Fibroblast of pulmonary artery (primary cell): ENCODE results near the gene AUTS2.

Experiments used
- DNase-seq: peaks from one replicate; pipeline ENCODE4 v3.0.0-alpha.2; 2010; ENCODE audit warnings: low read depth
- H3K4me3 ChIP-seq: replicated peaks from 2 replicates; pipeline ENCODE4 v1.5.1; 2011; ENCODE audit warnings: low read depth, mild to moderate bottlenecking, control low read depth, low read length, moderate library complexity
- TF ChIP-seq, protein P1 (sequence below): IDR thresholded peaks from 2 replicates; pipeline ENCODE4 v1.5.1; 2011; ENCODE audit warnings: mild to moderate bottlenecking, control low read depth, low read length, inconsistent platforms; ENCODE audit errors: missing control alignments

The AUTS2 gene

DNA sequence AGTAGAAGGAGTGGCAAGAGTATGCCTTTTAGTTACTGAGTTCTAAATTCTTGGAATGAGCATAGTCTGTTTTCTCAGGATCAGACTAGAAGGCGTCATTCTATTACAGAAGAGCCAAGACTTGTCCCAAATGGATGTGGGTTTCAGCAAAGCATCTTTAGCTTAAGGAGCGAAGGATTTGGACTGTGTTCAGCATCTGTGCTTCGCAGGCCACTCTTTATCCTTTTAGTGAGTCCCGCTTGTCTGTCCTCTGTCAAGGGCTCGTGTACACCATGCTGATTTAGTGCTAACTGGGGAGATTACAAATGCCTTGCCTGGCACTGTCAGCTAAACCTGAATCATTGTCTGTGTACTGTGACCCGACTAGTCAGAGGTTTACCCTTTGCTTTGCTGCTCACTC, 465.7 kb downstream of the AUTS2 start:
- TF ChIP-seq, protein P1, sequence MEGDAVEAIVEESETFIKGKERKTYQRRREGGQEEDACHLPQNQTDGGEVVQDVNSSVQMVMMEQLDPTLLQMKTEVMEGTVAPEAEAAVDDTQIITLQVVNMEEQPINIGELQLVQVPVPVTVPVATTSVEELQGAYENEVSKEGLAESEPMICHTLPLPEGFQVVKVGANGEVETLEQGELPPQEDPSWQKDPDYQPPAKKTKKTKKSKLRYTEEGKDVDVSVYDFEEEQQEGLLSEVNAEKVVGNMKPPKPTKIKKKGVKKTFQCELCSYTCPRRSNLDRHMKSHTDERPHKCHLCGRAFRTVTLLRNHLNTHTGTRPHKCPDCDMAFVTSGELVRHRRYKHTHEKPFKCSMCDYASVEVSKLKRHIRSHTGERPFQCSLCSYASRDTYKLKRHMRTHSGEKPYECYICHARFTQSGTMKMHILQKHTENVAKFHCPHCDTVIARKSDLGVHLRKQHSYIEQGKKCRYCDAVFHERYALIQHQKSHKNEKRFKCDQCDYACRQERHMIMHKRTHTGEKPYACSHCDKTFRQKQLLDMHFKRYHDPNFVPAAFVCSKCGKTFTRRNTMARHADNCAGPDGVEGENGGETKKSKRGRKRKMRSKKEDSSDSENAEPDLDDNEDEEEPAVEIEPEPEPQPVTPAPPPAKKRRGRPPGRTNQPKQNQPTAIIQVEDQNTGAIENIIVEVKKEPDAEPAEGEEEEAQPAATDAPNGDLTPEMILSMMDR, result no peak
- H3K4me3 ChIP-seq, result no peak overlapping the region
- DNase-seq, result no peak

DNA sequence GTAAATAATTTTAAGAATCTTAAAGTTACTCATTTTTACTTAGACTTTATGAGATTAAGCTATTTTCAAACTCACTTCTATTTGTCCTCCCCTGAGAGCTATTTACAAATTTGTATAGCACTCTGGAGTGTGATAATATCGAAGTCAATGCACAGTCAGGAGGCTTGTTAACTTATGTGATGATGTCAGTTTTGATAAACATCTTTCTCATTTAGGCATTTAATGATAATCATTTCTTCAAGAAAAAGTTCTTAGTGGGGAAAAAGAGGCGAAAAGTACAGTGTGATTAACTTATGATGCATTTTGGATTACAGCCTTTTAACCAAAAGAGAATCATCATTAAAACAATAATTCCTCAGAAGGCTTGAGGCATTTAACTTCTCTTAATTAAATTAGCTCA, 468.6 kb downstream of the AUTS2 start:
- H3K4me3 ChIP-seq, result no peak overlapping the region
- TF ChIP-seq, protein P1, result no peak
- DNase-seq, result no peak

DNA sequence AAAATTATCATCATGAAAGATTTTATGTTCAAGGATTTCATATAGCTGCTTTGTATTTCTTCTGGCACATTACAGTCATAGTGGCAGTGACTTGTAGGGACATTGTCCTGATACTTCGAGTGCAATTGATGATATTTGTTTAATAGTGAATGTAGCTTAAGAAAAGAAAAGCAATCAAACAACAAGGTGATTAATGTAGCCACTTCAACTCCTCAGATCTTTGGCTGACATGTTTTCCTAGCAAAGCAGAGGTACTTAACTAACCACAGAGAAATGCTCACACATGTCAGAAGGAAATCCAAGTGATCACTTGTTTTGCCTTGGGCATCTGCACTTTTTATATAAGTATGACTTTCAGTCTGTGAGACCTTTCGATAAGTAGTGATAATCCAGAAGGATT, 470.3 kb downstream of the AUTS2 start:
- TF ChIP-seq, protein P1, result no peak
- no peak for DNase-seq
- no peak overlapping the region for H3K4me3 ChIP-seq

DNA sequence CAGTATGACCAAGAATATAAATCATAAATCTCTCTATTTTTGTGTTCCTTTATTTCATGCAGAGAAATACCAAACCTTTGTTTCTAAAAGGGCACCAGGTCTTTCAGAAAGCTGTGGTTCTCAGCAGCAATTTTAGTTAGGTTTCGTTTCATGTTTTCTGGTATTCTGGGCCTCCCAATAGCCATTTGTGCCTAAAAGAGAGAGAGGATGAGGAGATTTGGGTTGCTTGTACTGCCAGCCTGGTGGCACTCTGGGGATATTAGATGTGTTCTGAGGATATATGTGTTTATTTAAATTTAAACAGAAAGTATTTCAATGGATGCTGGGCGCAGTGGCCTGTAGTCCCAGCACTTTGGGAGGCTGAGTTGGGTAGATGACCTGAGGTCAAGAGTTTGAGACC, 471.7 kb downstream of the AUTS2 start:
- no peak for DNase-seq
- H3K4me3 ChIP-seq, result no peak overlapping the region
- TF ChIP-seq, protein P1, result no peak

DNA sequence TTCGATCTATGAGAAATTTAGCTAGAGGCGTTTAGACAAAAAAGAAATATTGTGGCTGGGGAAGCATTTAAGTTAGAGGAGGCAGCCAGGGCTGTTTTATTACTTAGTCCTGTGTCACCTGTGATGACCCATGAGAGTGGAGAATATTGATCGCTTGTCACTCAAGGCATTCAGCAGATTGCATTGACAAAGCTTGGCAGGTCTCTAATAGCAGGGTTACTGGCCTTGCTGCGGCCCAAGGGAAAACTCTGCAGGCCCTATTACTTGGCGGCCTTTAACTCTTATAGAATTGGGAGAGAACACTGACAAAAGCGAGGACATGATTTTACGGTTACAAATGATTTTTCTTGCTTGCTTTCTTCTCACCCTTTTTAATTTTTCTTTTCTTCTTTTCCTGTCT, 473.5 kb downstream of the AUTS2 start:
- H3K4me3 ChIP-seq, result no peak overlapping the region
- TF ChIP-seq, protein P1, result no peak
- DNase-seq, result no peak

DNA sequence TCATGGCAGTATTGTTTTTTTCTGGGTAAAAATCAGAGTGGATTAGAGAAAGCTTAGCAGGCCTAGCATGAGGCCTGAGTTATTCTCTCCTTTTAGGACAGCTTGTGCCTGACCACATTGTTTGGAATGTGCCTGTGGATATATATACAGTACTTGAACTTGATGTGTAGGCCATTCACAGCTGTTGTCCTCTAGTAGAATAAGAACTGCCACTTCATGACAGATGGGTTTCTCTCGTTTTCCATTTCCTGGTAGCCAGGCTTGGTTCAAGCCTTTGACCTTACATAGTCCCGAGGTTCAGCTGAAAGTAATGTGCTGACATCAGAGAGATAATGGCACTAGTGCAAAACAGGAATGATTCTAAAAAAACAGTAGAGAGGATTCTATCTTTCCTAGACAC, 473.9 kb downstream of the AUTS2 start:
- no peak overlapping the region for H3K4me3 ChIP-seq
- TF ChIP-seq, protein P1, result no peak

DNA sequence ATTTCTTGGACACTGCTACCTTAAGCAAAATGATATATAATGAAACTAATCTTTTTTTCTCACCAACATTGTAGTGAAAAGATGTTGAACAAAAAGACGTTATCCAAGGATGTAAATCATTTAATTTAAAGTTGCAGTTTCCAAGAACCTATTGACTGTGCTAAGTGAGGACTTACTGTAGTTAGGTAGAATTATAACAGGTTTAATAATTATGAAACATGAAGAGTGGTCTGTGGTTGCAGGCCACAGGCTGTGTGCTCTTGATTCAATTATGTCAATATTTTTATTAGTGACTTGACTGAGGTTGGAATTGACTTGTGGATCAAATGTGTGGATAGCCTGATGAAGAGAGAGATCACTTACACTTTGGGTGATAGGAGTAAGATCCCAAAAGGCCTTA, 478.1 kb downstream of the AUTS2 start:
- H3K4me3 ChIP-seq, result no peak overlapping the region
- DNase-seq, result no peak
- TF ChIP-seq, protein P1, result no peak

More for the DNA sequence above, 473.9 kb downstream of the AUTS2 start:
- peak; percentile 24 for DNase-seq
